Uterus (tissue), 2 donors: Measurements from ENCODE around the gene ELP4.

Experiments used
- CTCF ChIP-seq, 4 experiments: fragments of 200-600 bp in 2 of 4; fragments of 450-650 bp in 2 of 4; sonication (generic) in 2 of 4; IDR thresholded peaks; one replicate each; pipeline ENCODE4 v1.5.1; 2016 to 2019; ENCODE audit warnings: antibody characterized with exemption in 4 of 4, mild to moderate bottlenecking in 2 of 4, moderate library complexity in 1 of 4
- POLR2A ChIP-seq, 2 donors: fragments of 450-650 bp; IDR thresholded peaks; one replicate each; pipeline ENCODE4 v1.6.1; 2016; ENCODE audit warnings: antibody characterized with exemption in 2 of 2, mild to moderate bottlenecking in 1 of 2, moderate library complexity in 1 of 2

- TF ChIP-seq CTCF (IDR thresholded peaks at IDR 0.05) (no peak), POLR2A (IDR thresholded peaks at IDR 0.05) (no peak)
These were observed 259.4 kb downstream of the ELP4 start for GRCh38 chr11:31768749-31769640.
